Thyroid gland (tissue), 4 donors: Measurements from ENCODE around the gene WDPCP.

ENCODE experiments used
- POLR2A ChIP-seq, 2 donors: fragments of 450-650 bp; IDR thresholded peaks; one replicate each; pipeline ENCODE4 v1.6.1; 2017; ENCODE audit warnings: antibody characterized with exemption in 2 of 2, mild to moderate bottlenecking in 2 of 2, moderate library complexity in 1 of 2
- TF ChIP-seq, protein P1 (sequence below), 6 experiments: fragments of 200-600 bp in 3 of 6; fragments of 450-650 bp in 3 of 6; sonication (generic) in 3 of 6; IDR thresholded peaks; one replicate each; pipeline ENCODE4 v1.5.1; 2016 to 2019; ENCODE audit warnings: antibody characterized with exemption in 6 of 6, mild to moderate bottlenecking in 2 of 6, inconsistent platforms in 1 of 6, moderate library complexity in 1 of 6

DNA sequence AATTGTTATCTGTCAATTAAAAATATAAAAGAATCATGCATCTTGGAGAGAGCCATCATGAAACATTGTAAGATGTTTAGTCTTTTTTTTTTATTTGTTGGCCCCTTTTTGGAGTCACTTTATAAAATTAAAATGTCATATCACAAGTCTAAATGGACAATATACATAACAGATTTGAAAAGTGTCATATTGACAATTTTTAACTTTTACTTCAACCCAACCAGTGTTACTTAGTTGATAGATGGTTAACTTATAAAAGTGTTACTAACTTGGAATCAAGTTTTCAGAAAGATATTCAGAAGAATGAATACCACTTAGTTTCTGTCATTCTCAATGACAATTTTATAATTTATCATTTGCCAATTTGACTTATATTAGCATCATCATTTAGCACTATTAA is 319.3 kb downstream of the WDPCP start:
- TF ChIP-seq, protein P1, sequence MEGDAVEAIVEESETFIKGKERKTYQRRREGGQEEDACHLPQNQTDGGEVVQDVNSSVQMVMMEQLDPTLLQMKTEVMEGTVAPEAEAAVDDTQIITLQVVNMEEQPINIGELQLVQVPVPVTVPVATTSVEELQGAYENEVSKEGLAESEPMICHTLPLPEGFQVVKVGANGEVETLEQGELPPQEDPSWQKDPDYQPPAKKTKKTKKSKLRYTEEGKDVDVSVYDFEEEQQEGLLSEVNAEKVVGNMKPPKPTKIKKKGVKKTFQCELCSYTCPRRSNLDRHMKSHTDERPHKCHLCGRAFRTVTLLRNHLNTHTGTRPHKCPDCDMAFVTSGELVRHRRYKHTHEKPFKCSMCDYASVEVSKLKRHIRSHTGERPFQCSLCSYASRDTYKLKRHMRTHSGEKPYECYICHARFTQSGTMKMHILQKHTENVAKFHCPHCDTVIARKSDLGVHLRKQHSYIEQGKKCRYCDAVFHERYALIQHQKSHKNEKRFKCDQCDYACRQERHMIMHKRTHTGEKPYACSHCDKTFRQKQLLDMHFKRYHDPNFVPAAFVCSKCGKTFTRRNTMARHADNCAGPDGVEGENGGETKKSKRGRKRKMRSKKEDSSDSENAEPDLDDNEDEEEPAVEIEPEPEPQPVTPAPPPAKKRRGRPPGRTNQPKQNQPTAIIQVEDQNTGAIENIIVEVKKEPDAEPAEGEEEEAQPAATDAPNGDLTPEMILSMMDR (IDR thresholded peaks at IDR 0.05), result no peak
- TF ChIP-seq POLR2A (IDR thresholded peaks at IDR 0.05), result no peak
